HG03066 (cell line): ENCODE measurements around the gene EP400.

ENCODE experiments used
- ATAC-seq: cut with Tn5 transposase; IDR thresholded peaks from one replicate; pipeline ENCODE4 v1.9.1; 2021; ENCODE audit warnings: low read depth; ENCODE audit not compliant: unreplicated experiment

Gene EP400

DNA sequence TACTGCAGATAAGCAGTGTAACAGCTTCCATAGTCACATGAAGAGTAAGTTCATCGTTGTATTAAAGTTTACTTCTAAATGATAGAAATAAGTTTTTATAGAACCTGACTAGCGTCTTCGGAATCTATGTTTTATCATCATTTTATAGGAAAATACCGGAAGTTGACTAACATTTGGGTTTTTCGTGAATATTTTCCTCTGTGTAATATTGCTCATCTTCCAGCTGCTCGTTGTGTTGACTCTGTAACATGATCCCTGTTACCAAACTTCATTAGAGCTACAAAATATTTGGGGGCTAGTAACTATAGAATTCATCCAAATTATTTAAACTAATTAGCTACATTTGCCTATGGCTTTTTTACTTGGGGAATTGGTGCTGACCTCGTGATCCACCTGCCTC, 157.2 kb downstream of the EP400 start:
- no peak for ATAC-seq

- no peak for ATAC-seq
These were observed 158.6 kb downstream of the EP400 start for GRCh38 chr12:132108211-132108832.

- ATAC-seq = no peak
These were observed 160.0 kb downstream of the EP400 start for GRCh38 chr12:132109741-132110140.

DNA sequence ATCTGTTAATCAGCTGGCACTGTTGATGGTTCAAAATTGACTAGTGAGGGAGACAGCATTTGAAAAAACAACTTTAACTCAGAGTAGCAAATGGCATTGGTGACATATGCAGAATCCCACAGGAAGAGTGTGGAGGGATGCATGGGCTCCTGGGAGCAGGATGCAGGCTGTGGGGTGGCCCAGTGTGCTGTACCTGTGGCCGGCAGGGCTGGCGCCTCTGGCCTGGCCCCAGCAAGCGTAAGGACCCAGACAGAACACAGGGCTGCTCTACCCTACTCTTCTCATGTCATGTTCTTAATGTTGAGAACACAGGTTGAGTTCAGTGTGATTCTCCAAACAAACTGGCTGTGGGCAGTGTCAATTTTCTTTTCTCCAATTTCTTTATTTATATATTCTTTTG, 160.9 kb downstream of the EP400 start:
- no peak for ATAC-seq

DNA sequence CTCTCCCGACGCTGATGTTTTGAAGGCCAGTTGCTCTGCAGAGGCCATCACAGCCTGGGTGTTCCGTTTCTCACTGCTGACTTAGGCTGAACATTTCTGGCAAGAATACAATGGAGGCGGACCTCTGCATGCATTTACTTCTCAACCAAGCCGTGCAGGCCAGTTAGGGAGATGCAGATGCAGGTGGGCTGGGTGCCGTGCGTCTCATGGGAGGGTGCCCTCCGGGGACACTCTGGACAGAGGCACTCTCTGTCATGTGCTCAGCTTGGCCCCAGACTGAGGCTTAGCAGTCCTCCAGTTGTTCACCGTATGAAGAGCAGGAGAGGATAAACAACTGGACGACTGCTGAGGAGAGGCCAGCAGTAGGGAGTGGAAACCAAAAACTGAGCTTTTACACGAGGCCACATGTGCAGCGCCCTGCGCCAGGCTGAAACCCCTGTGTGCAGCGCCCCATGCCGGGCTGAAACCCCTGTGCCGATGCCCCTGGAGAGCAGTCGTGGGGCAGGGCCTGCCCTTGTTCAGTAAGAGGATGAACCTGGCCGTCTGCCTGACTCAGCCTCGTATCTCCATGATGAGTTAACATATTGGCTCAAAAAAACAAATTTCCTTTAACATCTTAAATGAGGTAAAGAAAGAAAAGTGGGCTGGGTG, 162.0 kb downstream of the EP400 start:
- ATAC-seq = no peak

DNA sequence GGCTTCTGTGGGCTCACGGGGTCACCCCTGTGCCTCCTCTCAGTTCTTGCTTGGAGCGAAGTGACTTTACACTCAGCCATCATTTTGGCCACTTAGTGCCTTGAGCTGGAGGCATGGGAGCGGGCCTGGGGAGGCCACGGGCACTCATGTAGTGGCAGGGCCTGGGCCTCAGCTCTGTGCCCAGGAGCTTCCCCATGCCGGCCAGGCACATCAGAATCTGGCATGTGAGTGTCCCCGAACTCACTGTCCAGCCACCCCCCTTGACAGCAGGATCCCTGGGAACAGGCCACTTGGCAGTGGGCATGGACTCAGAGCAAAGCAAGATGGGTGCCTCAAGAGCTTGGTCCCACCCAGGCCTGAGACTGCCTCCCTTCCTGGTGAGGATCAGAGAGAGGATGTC, 164.9 kb downstream of the EP400 start:
- no peak for ATAC-seq

DNA sequence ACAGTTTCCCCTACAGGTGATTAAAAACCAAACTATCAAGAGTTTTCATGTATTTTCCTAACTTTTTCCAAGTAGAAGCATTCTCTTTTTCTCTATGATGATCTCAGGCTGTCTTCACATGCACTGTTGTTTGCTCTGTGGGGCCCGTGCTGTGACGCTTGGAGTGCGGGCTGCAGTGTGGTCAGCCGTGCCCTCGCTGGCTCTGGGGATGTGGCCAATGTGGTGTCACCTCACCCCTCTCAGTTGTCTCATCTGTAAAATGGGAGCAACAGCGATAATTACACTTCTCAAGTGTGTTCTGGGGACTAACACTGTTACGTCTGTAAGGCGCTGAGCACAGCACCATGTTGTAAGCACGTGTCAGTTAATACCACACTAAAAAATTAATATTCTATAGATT, 165.8 kb downstream of the EP400 start:
- no peak for ATAC-seq

- ATAC-seq = no peak
These were observed 167.2 kb downstream of the EP400 start for GRCh38 chr12:132116709-132117557.

GRCh38 chr12:132117558-132117875, 167.8 kb downstream of the EP400 start:
- ATAC-seq = no peak

GRCh38 chr12:132118876-132119275, 169.1 kb downstream of the EP400 start:
- ATAC-seq = no peak

GRCh38 chr12:132121283-132121682, 171.5 kb downstream of the EP400 start:
- no peak for ATAC-seq

GRCh38 chr12:132123970-132124765, 174.4 kb downstream of the EP400 start:
- ATAC-seq = no peak

- ATAC-seq = no peak
These were observed 175.2 kb downstream of the EP400 start for GRCh38 chr12:132124766-132125425.

GRCh38 chr12:132125736-132126135, 176.0 kb downstream of the EP400 start:
- no peak for ATAC-seq

DNA sequence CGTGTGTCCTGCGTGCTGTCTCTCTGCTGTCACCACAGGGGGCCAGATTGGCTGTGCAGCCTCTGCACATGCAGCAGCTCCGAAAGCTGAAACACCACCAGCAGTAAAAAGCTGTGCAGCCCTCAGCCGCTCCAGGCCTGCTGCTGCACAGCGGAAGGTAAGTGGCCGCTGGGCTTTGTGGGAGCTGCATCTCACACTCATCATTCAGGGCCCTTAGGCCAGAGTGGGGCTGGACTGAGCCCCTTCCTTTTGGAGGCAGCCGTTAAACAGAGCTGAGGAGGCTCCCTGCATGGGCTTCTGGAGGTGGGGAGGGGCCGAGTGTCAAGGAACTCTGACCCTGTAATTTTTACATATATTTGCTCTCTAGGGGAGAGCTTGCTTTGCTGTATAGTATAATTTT, 177.3 kb downstream of the EP400 start:
- ATAC-seq = no peak

DNA sequence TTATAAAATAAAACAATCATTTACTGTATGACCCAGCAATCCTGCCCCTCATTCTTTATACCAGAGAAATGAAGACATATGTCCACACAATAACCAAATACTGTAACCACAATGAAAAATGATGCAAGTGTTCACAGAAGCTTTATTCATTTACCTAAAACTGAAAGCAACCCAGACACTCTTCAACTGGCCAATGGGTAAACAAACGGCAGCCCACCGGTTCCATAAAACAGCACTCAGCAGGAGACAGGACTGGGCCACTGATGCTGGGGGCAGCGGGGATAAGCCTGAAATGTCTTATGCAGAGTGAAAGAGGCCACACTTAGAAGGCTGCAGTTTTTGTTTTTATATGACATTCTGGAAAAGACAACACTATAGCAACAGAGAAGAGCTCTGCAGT, 179.3 kb downstream of the EP400 start:
- ATAC-seq = no peak

DNA sequence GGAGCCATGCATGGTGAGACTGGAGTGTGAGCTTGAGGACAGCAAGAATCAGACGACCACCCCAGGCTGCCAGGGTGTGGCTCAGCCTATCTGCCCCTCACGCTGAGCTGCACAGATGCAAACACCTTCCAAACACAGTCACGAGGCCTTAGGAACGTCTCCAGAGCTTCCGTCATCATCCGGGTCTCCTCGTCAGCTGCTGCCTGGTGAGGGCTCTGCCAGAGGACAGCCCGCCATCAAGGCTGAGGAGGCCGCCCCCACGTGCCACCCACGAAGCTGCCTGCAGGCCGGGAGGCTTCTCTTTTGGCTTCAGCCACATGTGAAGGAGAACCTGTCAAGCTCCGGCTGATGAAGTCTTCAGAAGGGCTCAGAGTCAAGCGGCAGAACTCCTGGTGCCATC, 180.9 kb downstream of the EP400 start:
- ATAC-seq = no peak
